ENCODE results near the gene DPM1. TPM values are rescaled to one million over a fixed set of nuclear protein-coding genes. Genes with fewer than 3 reads are reported as not detected.

Gene DPM1
- total and polyA plus RNA-seq, 2 donors (not counting 3 experiments of a cell fraction or from before 2014, with no cell fraction given) = 33.9 to 41.9 TPM

DNA sequence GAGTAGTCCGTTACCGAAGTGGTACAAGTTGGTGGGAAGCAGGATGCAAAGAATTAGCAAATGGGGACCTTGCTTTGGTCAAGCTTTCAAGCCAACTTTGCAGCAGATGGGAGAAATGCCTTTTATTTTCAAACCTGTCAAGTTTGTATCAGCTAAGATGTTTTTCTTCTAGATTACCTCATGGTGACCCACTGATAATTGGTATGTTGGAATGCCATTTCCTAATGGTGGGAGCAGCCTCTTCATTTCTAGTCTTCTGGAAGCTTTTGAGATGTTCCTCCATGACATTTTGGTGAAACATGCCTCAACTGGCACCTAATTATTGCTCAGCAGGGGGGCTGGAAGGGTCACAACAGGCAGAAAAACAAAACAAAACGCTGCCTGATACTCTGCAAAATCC lies 70.8 kb downstream of the DPM1 start:
- peaks cover 2% of the 10 kb centered on the region for H3K79me2 ChIP-seq (ENCODE audit: control insufficient read depth, insufficient read depth, low read length)
- no peak for FAIRE-seq
- H3K27ac ChIP-seq (ENCODE audit: insufficient read depth, low read depth, low read length) = no peak overlapping the region
- dilution Hi-C loops (cut with MboI; ENCODE audit: extremely low pct_ligation_motif_present, low sequenced_read_pairs) (no loop called here), intact Hi-C loops (cut with micrococcal nuclease) (no loop called here)
- no peak for DNase-seq (ENCODE audit: low read depth, low spot score)
- no peaks in the 10 kb centered on the region for H3K9me3 ChIP-seq (replicated peaks; ENCODE audit: control insufficient read depth, insufficient read depth, low read length)
- CTCF ChIA-PET = interaction anchor here (1.1 kb wide), 1 partner anchor 93 kb away, joined by 3 read pairs; the partner anchor contains the start of gene BCAS4
- no peak overlapping the region for H3K9ac ChIP-seq (replicated peaks; ENCODE audit: extremely low read depth, insufficient read depth, low read length)
- H3K36me3 ChIP-seq (ENCODE audit: control insufficient read depth in 2 of 2, extremely low read depth in 1 of 2, insufficient read depth in 2 of 2, low read length in 2 of 2) = peaks cover 14 to 22% of the 10 kb centered on the region in 2 experiments
- H2AFZ ChIP-seq (ENCODE audit: low read depth, low read length) = no peak overlapping the region
- no peaks in the 10 kb centered on the region for H3K9me1 ChIP-seq (replicated peaks; ENCODE audit: control insufficient read depth, extremely low read depth, insufficient read depth, low read length)
- no peaks in the 10 kb centered on the region for H3K4me1 ChIP-seq (ENCODE audit: control insufficient read depth, extremely low read depth, insufficient read depth, low read length)
- BruUV-seq (replicated peaks) = no TSS peak
- no peak overlapping the region for H3K4me2 ChIP-seq (ENCODE audit: insufficient read depth, low read length)
- H4K20me1 ChIP-seq (replicated peaks; ENCODE audit: control insufficient read depth, extremely low read depth, insufficient read depth, low read length) = peaks cover 4% of the 10 kb centered on the region
- TF ChIP-seq POLR2A (IDR thresholded peaks at IDR 0.05; ENCODE audit: low read depth, low read length) (no peak), GATA2 (IDR thresholded peaks at IDR 0.05; ENCODE audit: insufficient read depth, insufficient read length, low read depth, low read length) (no peak), POLR2AphosphoS5 (IDR thresholded peaks at IDR 0.05; ENCODE audit: insufficient read depth, low read depth, low read length) (no peak), JUN (IDR thresholded peaks at IDR 0.05; ENCODE audit: borderline replicate concordance, insufficient read depth, insufficient read length, low read depth) (no peak), EZH2 (IDR thresholded peaks at IDR 0.05; ENCODE audit: borderline replicate concordance, low read depth, low read length, severe bottlenecking) (no peak), MYC (IDR thresholded peaks at IDR 0.05; ENCODE audit: low read depth, low read length) (no peak), FOS (IDR thresholded peaks at IDR 0.05; ENCODE audit: borderline replicate concordance, insufficient read depth, low read length) (no peak)
- TF ChIP-seq, protein P1, sequence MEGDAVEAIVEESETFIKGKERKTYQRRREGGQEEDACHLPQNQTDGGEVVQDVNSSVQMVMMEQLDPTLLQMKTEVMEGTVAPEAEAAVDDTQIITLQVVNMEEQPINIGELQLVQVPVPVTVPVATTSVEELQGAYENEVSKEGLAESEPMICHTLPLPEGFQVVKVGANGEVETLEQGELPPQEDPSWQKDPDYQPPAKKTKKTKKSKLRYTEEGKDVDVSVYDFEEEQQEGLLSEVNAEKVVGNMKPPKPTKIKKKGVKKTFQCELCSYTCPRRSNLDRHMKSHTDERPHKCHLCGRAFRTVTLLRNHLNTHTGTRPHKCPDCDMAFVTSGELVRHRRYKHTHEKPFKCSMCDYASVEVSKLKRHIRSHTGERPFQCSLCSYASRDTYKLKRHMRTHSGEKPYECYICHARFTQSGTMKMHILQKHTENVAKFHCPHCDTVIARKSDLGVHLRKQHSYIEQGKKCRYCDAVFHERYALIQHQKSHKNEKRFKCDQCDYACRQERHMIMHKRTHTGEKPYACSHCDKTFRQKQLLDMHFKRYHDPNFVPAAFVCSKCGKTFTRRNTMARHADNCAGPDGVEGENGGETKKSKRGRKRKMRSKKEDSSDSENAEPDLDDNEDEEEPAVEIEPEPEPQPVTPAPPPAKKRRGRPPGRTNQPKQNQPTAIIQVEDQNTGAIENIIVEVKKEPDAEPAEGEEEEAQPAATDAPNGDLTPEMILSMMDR (IDR thresholded peaks at IDR 0.05; ENCODE audit: extremely low read depth in 1 of 2, insufficient read depth in 1 of 2, low read depth in 1 of 2, low read length in 2 of 2) = no peak
- TF ChIP-seq, protein P2, sequence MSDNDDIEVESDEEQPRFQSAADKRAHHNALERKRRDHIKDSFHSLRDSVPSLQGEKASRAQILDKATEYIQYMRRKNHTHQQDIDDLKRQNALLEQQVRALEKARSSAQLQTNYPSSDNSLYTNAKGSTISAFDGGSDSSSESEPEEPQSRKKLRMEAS (IDR thresholded peaks at IDR 0.05; ENCODE audit: insufficient read depth, insufficient read length) = no peak
- H3K27me3 ChIP-seq (ENCODE audit: control insufficient read depth in 2 of 2, insufficient read depth in 2 of 2, low read length in 2 of 2) = no peaks in the 10 kb centered on the region
- POLR2A ChIA-PET = no interaction called here
- no peak overlapping the region for H3K4me3 ChIP-seq (replicated peaks in 1 of 3; ENCODE audit: insufficient read depth in 1 of 3, low read depth in 1 of 3, low read length in 3 of 3)
